ENCODE results near the gene NMRK1.

Gene NMRK1

DNA sequence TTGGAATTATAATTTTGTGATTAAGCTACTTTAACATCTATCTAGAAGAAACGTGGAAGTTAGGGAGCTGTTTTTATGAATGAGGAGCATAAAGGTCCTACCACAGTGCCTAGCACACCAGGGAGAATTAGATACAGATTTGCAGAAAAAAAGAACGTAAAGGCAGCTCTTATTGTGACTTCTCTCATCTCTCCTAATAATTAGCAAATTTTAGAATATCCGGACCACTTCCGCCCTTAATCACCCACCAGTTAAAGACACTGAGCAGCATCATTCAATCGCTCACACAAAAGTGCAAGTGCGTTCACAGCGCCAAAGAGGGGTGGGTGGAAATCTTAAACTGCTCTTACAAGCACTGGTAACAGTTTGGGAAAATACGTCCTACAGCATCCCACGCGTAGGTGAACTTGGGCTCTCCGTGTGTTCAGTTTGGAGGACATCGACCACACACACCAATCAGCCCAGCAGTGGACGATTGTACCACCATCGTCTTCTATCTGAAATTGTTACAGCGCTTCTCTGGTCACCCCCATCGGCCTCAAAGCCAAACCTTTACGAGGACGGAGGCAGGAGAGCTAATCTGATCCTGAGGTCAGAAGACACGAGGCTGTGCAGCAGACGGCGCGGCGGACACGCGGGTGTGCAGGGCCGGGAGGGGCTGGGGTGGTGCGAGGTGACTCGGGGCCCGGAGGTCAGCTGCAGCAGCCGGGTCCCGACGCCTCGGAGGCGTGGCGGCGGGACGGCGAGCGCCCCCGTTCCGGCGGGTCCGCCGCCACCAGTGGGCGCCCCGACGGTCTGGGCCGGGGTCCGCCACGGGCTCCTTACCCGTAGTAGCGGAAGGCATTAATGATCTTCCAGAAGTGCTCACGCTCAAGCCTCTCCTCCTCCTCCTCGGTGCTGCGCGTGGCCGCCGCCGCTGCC, 60.5 kb downstream of the NMRK1 start:
- intact Hi-C loops (cut with DNase I) = loop anchor here (5.0 kb wide), 2 partner anchors 60 to 75 kb away; partner anchors contain the start of genes C9orf40, NMRK1 and OSTF1
- DNase-seq = peak in 40 of 42 donors; percentile 32 to 81 (median 59)

GRCh38 chr9:75023846-75024245, 64.1 kb downstream of the NMRK1 start:
- intact Hi-C loops (cut with DNase I) = no loop called here

DNA sequence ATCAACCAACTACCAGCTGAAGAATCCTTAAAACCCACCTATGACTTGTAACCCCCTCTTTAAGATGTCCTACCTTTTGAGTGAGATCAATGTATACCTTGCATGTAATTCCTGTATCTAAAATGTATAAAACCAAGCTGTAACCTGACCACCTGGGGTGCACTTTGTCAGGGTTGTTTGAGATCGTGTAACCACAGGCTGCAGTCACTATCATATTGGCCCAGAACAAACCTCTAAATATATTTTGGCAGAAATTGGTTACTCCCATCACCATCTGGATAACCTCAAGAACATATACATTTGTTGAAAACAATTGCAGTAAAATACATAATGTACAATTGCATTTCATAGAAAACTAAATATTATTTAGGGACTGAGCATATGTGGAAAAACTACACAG, 68.3 kb downstream of the NMRK1 start:
- intact Hi-C loops (cut with DNase I) = no loop called here
- no peak for DNase-seq

More at GRCh38 chr9:75023846-75024245, 64.1 kb downstream of the NMRK1 start:
- no peak for DNase-seq

- no peak for DNase-seq
- intact Hi-C loops (cut with DNase I) = no loop called here
Measured at GRCh38 chr9:75019022-75019421, 68.9 kb downstream of the NMRK1 start.

DNA sequence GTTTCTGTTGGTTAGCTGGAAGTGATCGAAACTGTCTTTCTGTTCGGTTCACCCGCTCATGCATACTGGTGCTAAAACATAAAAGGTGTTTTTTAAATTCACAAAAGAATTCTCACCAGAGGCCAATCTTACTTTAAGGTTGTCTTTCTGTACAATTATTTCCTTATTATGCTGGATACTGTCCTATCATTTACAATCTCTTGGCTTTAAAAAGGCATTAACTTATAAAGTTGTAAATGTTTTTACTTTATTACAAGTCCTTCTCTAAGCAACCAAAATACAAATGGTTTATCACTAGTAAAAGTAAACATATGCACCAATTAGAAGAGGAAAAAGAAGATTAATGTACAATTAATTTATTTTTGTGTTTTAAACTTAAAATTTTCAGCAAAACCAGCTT, 70.6 kb downstream of the NMRK1 start:
- DNase-seq = no peak
- intact Hi-C loops (cut with DNase I) = no loop called here

DNA sequence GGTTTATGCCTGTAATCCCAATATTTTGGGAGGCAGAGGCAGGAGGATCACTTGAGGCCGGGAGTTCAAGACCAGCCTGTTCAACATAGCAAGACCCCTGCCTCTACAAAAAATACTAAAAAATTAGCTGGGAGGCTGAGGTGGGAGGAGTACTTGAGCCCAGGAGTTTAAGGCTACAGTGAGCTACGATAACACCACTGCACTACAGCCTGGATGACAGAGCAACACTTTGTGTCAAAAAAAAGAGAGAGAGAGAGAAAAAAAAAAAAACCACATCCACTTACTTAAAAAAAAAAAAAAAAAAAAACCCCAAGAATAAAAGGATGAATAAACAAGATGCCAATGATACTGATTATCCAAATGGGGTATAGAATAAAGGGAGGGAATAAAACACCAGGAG, 74.2 kb downstream of the NMRK1 start:
- intact Hi-C loops (cut with DNase I) = no loop called here
- DNase-seq = no peak

All from head of caudate nucleus (tissue), 42 donors.